ENCODE results near the gene ARSK. TPM values are rescaled to one million over a fixed set of nuclear protein-coding genes. Genes with fewer than 3 reads are reported as not detected.

Gene ARSK
- total and polyA plus RNA-seq, 3 experiments from 2014 or later, result 4.3 to 9.6 (median 5.7) TPM

DNA sequence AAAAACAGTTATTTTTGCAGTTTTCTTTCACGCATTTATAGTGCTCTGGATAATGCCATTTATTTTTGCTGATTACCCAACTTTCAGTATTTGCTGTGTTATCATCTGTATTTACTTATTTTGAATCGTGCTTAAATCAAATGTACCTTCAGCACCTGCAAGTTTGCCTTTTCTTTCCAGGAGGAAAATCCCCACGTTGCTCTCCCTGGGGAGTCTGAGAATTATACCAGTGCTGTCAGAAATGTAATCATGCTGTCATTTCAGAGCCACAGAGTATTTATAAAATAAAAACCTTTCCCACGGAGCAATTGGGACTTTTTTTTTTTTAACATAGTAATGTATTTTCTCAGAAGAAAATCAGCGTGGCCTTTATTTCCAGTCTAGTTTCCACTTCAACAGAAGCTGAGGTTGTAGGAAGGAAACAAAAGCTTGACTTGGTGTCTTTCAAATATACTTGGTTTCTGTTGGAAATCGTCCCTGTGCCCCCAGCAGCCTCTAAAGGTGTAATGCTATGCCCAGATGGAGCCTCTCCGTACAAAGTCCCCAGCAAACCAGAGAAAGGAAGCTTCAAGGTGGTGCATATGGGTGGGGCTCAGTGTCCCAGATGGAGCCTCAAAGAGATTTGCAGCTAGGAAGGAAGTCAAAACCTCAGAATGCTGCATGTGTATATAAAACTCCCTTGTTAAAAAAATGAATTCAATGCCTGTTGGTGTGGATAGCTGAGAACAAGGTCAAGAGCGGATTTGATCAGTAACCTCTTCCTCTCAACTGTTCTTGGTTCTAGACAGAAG is 67.1 kb downstream of the ARSK start:
- peaks cover 2 to 4% of the 10 kb centered on the region in 2 donors for H3K27me3 Mint-ChIP-seq
- ChIA-PET CTCF (interaction anchor here (1.0 to 1.9 kb wide), 6 partner anchors 9 to 160 kb away, joined by 3 to 14 read pairs (median 6); partner anchors contain the start of gene RFESD), POLR2A (interaction anchor here (0.6 to 1.8 kb wide), 9 partner anchors 10 to 252 kb away, joined by 3 to 9 read pairs (median 4); partner anchors contain the start of genes ARSK, RFESD and SKIC3)
- peak overlapping the region; percentile 84 to 93 (median 88) for H3K4me3 Mint-ChIP-seq
- peaks cover 35% of the 10 kb centered on the region for H3K4me1 ChIP-seq (ENCODE audit: insufficient read depth, low read length)
- H3K36me3 Mint-ChIP-seq, result peaks cover 0 to 4% (median 0%) of the 10 kb centered on the region in 3 donors
- H3K9me3 Mint-ChIP-seq, result no peaks in the 10 kb centered on the region
- no peaks in the 10 kb centered on the region for H3K9me3 ChIP-seq (ENCODE audit: low read length)
- peak overlapping the region; percentile 55 for H3K4me3 ChIP-seq (ENCODE audit: low read length)
- peak overlapping the region; percentile 19 for H3K27ac ChIP-seq (ENCODE audit: low read depth, low read length)
- DNase-seq, result peak in 3 of 5 donors; percentile 30 to 60 (median 59)
- H3K27ac Mint-ChIP-seq, result peak overlapping the region; percentile 35 to 97 (median 82)
- peaks cover 39 to 60% (median 50%) of the 10 kb centered on the region in 3 donors for H3K4me1 Mint-ChIP-seq
- H3K27me3 ChIP-seq (ENCODE audit: insufficient read depth, low read length, poor library complexity, severe bottlenecking), result no peaks in the 10 kb centered on the region
- no peaks in the 10 kb centered on the region for H3K36me3 ChIP-seq (ENCODE audit: insufficient read depth, low read length)

DNA sequence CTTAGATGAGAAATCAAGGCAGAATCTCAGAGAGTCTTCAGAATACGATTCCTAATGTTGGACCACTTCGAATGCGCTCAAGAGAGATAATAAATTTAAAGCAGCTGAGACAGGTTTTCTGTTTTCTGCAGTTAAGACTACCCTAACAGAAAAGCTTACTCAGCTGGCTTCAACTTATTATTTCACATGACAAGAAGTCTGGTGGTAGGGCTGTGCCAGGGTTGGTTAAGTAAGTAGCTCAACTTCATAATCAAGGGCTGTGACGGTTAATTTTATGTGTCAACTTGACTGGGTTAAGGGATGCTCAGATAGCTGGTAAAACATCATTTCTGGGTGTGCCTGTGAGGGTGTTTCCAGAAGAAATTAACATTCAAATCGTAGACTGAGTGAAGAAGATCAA is 68.8 kb downstream of the ARSK start:
- peak overlapping the region in 1 of 7 donors; percentile 16 for H3K4me3 Mint-ChIP-seq
- DNase-seq, result no peak
- H3K27ac ChIP-seq (ENCODE audit: low read depth, low read length), result no peak overlapping the region

DNA sequence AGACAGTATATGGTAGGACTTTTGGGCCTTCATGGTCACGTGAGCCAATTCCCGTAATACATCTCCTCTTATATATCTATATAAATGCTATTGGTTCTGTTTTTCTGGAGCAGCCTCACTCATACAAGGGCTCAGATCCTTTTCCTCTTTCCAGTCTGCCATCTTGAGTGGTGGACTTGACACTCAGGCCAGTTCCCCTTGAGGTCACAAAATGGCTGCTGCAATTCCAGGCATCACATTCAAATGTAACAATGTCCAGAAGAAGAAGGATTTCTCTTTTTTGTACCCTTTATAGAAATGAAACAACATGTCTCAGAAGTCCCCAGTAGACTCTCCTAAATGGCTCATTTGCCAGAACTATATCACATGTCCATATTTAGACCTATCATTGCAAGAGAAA is 69.5 kb downstream of the ARSK start:
- Histone ChIP-seq H3K4me3 (ENCODE audit: low read length) (no peak overlapping the region), H3K9me3 (ENCODE audit: low read length) (no peaks in the 10 kb centered on the region), H3K27me3 (ENCODE audit: insufficient read depth, low read length, poor library complexity, severe bottlenecking) (no peaks in the 10 kb centered on the region), H3K4me1 (ENCODE audit: insufficient read depth, low read length) (peaks cover 28% of the 10 kb centered on the region), H3K27ac (ENCODE audit: low read depth, low read length) (no peak overlapping the region), H3K36me3 (ENCODE audit: insufficient read depth, low read length) (no peaks in the 10 kb centered on the region)
- Mint-ChIP-seq H3K36me3 (peaks cover 0 to 4% (median 0%) of the 10 kb centered on the region in 3 donors), H3K9me3 (no peaks in the 10 kb centered on the region), H3K27ac (peak overlapping the region in 2 of 8 donors; percentile 17 to 30), H3K27me3 (no peaks in the 10 kb centered on the region), H3K4me3 (peak overlapping the region in 1 of 7 donors; percentile 16), H3K4me1 (peaks cover 29 to 42% (median 36%) of the 10 kb centered on the region in 3 donors)
- CTCF ChIA-PET, result no interaction called here
- DNase-seq, result no peak
- POLR2A ChIA-PET, result no interaction called here

More for the DNA sequence above, 68.8 kb downstream of the ARSK start:
- peak overlapping the region in 4 of 8 donors; percentile 21 to 82 (median 48) for H3K27ac Mint-ChIP-seq
- CTCF ChIA-PET, result interaction anchor here (1.1 to 1.9 kb wide), 2 partner anchors 21 to 23 kb away, joined by 4 to 14 read pairs; partner anchors contain the start of gene RFESD
- no peaks in the 10 kb centered on the region for H3K9me3 ChIP-seq (ENCODE audit: low read length)
- H3K4me1 Mint-ChIP-seq, result peaks cover 32 to 48% (median 42%) of the 10 kb centered on the region in 3 donors
- peaks cover 34% of the 10 kb centered on the region for H3K4me1 ChIP-seq (ENCODE audit: insufficient read depth, low read length)
- peaks cover under 1% of the 10 kb centered on the region in 2 donors for H3K27me3 Mint-ChIP-seq
- POLR2A ChIA-PET, result no interaction called here
- no peaks in the 10 kb centered on the region for H3K27me3 ChIP-seq (ENCODE audit: insufficient read depth, low read length, poor library complexity, severe bottlenecking)
- H3K36me3 Mint-ChIP-seq, result peaks cover 0 to 4% (median 0%) of the 10 kb centered on the region in 3 donors
- H3K4me3 ChIP-seq (ENCODE audit: low read length), result no peak overlapping the region
- no peaks in the 10 kb centered on the region for H3K9me3 Mint-ChIP-seq
- H3K36me3 ChIP-seq (ENCODE audit: insufficient read depth, low read length), result no peaks in the 10 kb centered on the region

DNA sequence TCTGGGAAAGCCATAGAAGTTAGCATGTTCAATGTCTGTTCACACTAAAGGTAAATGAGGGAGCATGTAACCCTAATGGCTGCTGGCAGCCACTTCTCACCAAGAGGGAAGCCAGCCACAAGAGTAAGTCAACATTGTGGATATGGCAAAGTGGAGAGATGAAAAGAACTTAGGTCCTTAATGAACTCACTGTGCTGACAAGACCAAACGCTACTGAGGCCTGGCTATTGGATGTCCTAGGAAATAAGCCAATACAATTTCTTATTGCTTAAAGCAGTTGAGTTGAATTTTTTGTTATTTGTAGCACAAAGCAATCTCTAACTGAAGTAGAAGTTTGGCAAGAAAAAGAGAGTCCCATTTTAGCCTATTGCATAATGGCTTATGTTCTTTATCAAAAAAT is 71.8 kb downstream of the ARSK start:
- H3K4me3 ChIP-seq (ENCODE audit: low read length), result no peak overlapping the region
- DNase-seq, result no peak
- H3K27me3 Mint-ChIP-seq, result no peaks in the 10 kb centered on the region
- no peaks in the 10 kb centered on the region for H3K36me3 ChIP-seq (ENCODE audit: insufficient read depth, low read length)
- H3K9me3 ChIP-seq (ENCODE audit: low read length), result no peaks in the 10 kb centered on the region
- no peak overlapping the region for H3K4me3 Mint-ChIP-seq
- H3K27ac Mint-ChIP-seq, result peak overlapping the region in 1 of 8 donors; percentile 6
- no peak overlapping the region for H3K27ac ChIP-seq (ENCODE audit: low read depth, low read length)
- no peaks in the 10 kb centered on the region for H3K36me3 Mint-ChIP-seq
- ChIA-PET CTCF (no interaction called here), POLR2A (no interaction called here)
- peaks cover 0 to 2% (median 0%) of the 10 kb centered on the region in 5 donors for H3K9me3 Mint-ChIP-seq
- no peaks in the 10 kb centered on the region for H3K27me3 ChIP-seq (ENCODE audit: insufficient read depth, low read length, poor library complexity, severe bottlenecking)
- H3K4me1 ChIP-seq (ENCODE audit: insufficient read depth, low read length), result peaks cover 25% of the 10 kb centered on the region
- peaks cover 23 to 35% (median 28%) of the 10 kb centered on the region in 3 donors for H3K4me1 Mint-ChIP-seq

GRCh38 chr5:95627971-95628810 is 73.3 kb downstream of the ARSK start:
- H3K27me3 ChIP-seq (ENCODE audit: insufficient read depth, low read length, poor library complexity, severe bottlenecking), result no peaks in the 10 kb centered on the region
- Mint-ChIP-seq H3K4me1 (peaks cover 18 to 30% (median 22%) of the 10 kb centered on the region in 3 donors), H3K27ac (no peak overlapping the region), H3K36me3 (no peaks in the 10 kb centered on the region), H3K9me3 (peaks cover 0 to 4% (median 0%) of the 10 kb centered on the region in 5 donors), H3K27me3 (no peaks in the 10 kb centered on the region), H3K4me3 (no peak overlapping the region)
- no peak overlapping the region for H3K27ac ChIP-seq (ENCODE audit: low read depth, low read length)
- DNase-seq, result no peak
- H3K4me1 ChIP-seq (ENCODE audit: insufficient read depth, low read length), result peaks cover 19% of the 10 kb centered on the region
- POLR2A ChIA-PET, result no interaction called here
- CTCF ChIA-PET, result no interaction called here
- no peak overlapping the region for H3K4me3 ChIP-seq (ENCODE audit: low read length)
- no peaks in the 10 kb centered on the region for H3K36me3 ChIP-seq (ENCODE audit: insufficient read depth, low read length)
- H3K9me3 ChIP-seq (ENCODE audit: low read length), result no peaks in the 10 kb centered on the region

GRCh38 chr5:95628933-95629332 is 74.0 kb downstream of the ARSK start:
- Histone ChIP-seq H3K4me3 (ENCODE audit: low read length) (no peak overlapping the region), H3K4me1 (ENCODE audit: insufficient read depth, low read length) (peaks cover 15% of the 10 kb centered on the region), H3K27me3 (ENCODE audit: insufficient read depth, low read length, poor library complexity, severe bottlenecking) (no peaks in the 10 kb centered on the region), H3K9me3 (ENCODE audit: low read length) (no peaks in the 10 kb centered on the region), H3K27ac (ENCODE audit: low read depth, low read length) (no peak overlapping the region), H3K36me3 (ENCODE audit: insufficient read depth, low read length) (no peaks in the 10 kb centered on the region)
- ChIA-PET CTCF (no interaction called here), POLR2A (no interaction called here)
- Mint-ChIP-seq H3K27ac (no peak overlapping the region), H3K27me3 (no peaks in the 10 kb centered on the region), H3K9me3 (peaks cover 0 to 4% (median 0%) of the 10 kb centered on the region in 5 donors), H3K36me3 (no peaks in the 10 kb centered on the region), H3K4me3 (no peak overlapping the region), H3K4me1 (peaks cover 13 to 26% (median 15%) of the 10 kb centered on the region in 3 donors)
- no peak for DNase-seq

GRCh38 chr5:95630394-95630917 is 75.6 kb downstream of the ARSK start:
- no peaks in the 10 kb centered on the region for H3K27me3 ChIP-seq (ENCODE audit: insufficient read depth, low read length, poor library complexity, severe bottlenecking)
- no peak overlapping the region for H3K27ac ChIP-seq (ENCODE audit: low read depth, low read length)
- no peaks in the 10 kb centered on the region for H3K9me3 ChIP-seq (ENCODE audit: low read length)
- Mint-ChIP-seq H3K27ac (peak overlapping the region in 1 of 8 donors; percentile 88), H3K27me3 (no peaks in the 10 kb centered on the region), H3K4me1 (peaks cover 13 to 18% (median 13%) of the 10 kb centered on the region in 3 donors), H3K36me3 (no peaks in the 10 kb centered on the region), H3K9me3 (peaks cover 0 to 4% (median 0%) of the 10 kb centered on the region in 5 donors), H3K4me3 (no peak overlapping the region)
- ChIA-PET POLR2A (no interaction called here), CTCF (interaction anchor here (1.5 to 3.5 kb wide), 5 partner anchors 8 to 75 kb away, joined by 3 to 12 read pairs (median 8); partner anchors contain the start of genes ARSK, RFESD and SKIC3)
- DNase-seq, result no peak
- H3K4me1 ChIP-seq (ENCODE audit: insufficient read depth, low read length), result peaks cover 15% of the 10 kb centered on the region
- no peaks in the 10 kb centered on the region for H3K36me3 ChIP-seq (ENCODE audit: insufficient read depth, low read length)
- peak overlapping the region; percentile 16 for H3K4me3 ChIP-seq (ENCODE audit: low read length)
